Lung (tissue), 12 donors: Measurements from ENCODE around the gene MRPL52. TPM values are rescaled to one million over a fixed set of nuclear protein-coding genes. Genes with fewer than 3 reads are reported as not detected.
"Not testable (repeated sequence)": the region's sequence is repeated elsewhere in the genome, so short reads cannot be mapped to it uniquely, and the experiment has no call there.

Source experiments
- ATAC-seq: fragments of 200-7000 bp; cut with Tn5 transposase; one replicate; pipeline ENCODE4 v1.9.1; 2020; ENCODE audit warnings: moderate number of reproducible peaks; ENCODE audit not compliant: insufficient read depth, low FRiP score
- DNase-seq, 3 donors: peaks; one replicate each; pipeline ENCODE4 v3.0.0-alpha.2; 2013 to 2017
- H3K27ac ChIP-seq, 2 donors: one replicate each; pipeline ENCODE4 v1.5.1; 2013; ENCODE audit warnings: mild to moderate bottlenecking in 2 of 2, moderate library complexity in 2 of 2, control low read depth in 1 of 2, inconsistent platforms in 1 of 2, low read depth in 1 of 2, low read length in 1 of 2
- H3K27me3 ChIP-seq, 3 donors: one replicate each; pipeline ENCODE4 v1.5.1; 2013; ENCODE audit warnings: low read length in 2 of 3; ENCODE audit not compliant: control insufficient read depth in 3 of 3, insufficient read depth in 3 of 3
- H3K36me3 ChIP-seq, 4 donors: one replicate each; pipeline ENCODE4 v1.5.1; 2013; ENCODE audit warnings: low read length in 4 of 4, mild to moderate bottlenecking in 1 of 4, moderate library complexity in 1 of 4; ENCODE audit not compliant: control insufficient read depth in 4 of 4, insufficient read depth in 4 of 4
- H3K4me1 ChIP-seq, 5 donors: one replicate each; pipeline ENCODE4 v1.5.1; 2013; ENCODE audit warnings: low read length in 5 of 5, mild to moderate bottlenecking in 2 of 5, moderate library complexity in 1 of 5; ENCODE audit not compliant: control insufficient read depth in 5 of 5, insufficient read depth in 5 of 5
- H3K4me3 ChIP-seq: one replicate; pipeline ENCODE4 v1.5.1; 2013; ENCODE audit warnings: mild to moderate bottlenecking, control low read depth, moderate library complexity
- H3K9ac ChIP-seq, 2 donors: one replicate each; pipeline ENCODE4 v1.5.1; 2013; ENCODE audit warnings: low read length in 2 of 2, control low read depth in 1 of 2; ENCODE audit not compliant: insufficient read depth in 1 of 2
- H3K9me3 ChIP-seq, 4 donors: one replicate each; pipeline ENCODE4 v1.5.1; 2013; ENCODE audit warnings: low read length in 3 of 4, mild to moderate bottlenecking in 1 of 4, moderate library complexity in 1 of 4; ENCODE audit not compliant: control insufficient read depth in 4 of 4, insufficient read depth in 3 of 4
- CTCF ChIP-seq: IDR thresholded peaks from 2 replicates; pipeline ENCODE4 v1.5.1; 2012; ENCODE audit warnings: mild to moderate bottlenecking; ENCODE audit errors: control extremely low read depth, extremely low read depth
- WGBS, 2 donors: extraction: QIAGEN DNeasy Blood & Tissue Kit; methylation state at CpG; one replicate each; pipeline ENCODE4 v1.1.7; 2013; 5-methylcytosine and 5-hydroxymethylcytosine counted together
- polyA plus RNA-seq, 2 donors: library from polyadenylated mRNA; stranded (reverse); fragments of 200-250 nt; gene quantifications; one replicate each; pipeline ENCODE4 v1.2.1, GENCODE V29; 2013
- total RNA-seq, 2 donors: library from RNA; depleted of rRNA in 1 of 2; stranded (reverse); fragments of >200 nt in 1 of 2; gene quantifications; one replicate each; pipeline ENCODE4 v1.2.1, GENCODE V29; 2014 to 2021
- donor health status: control.
- donor health status: control.
- donor health status: Bipolar disorder and iron deficiency.
- donor health status: healthy.
- donor health status: DM: yes; HTN: yes; CAD: no.

MRPL52 gene
- total and polyA plus RNA-seq, 4 donors = 27.5 to 239 (median 103) TPM

DNA sequence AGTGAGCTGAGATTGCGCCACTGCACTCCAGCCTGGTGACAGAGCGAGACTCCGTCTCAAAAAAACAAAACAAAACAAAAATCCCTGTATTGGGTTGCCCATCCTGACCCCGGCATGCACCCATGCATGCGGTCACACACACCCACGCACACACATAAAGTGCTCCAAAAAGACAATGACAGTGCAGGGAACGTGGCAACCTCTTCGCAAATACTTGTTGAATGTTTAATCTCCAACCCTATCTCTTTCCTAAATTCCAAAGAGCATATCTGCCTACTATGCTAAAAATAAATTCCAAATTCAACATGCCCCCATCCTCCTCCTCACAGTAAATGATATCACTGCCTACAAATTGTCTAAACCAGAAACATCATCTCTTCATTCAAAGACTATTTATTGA lies 28.0 kb upstream of the MRPL52 start:
- no peak for TF ChIP-seq CTCF
- Histone ChIP-seq H3K36me3 (peaks cover 0 to 2% (median 0%) of the 10 kb centered on the region in 4 donors), H3K4me3 (no peak overlapping the region), H3K9ac (no peak overlapping the region), H3K9me3 (no peaks in the 10 kb centered on the region), H3K27ac (no peak overlapping the region), H3K4me1 (peaks cover 0 to 2% (median 0%) of the 10 kb centered on the region in 5 donors), H3K27me3 (no peaks in the 10 kb centered on the region)
- 73 to 78% methylated on average over 8 of the region's 8 CpGs for WGBS, 2 donors
- ATAC-seq (no peak), DNase-seq (no peak)

- no peak for DNase-seq
- 85 to 87% methylated on average over 12 of the region's 12 CpGs for WGBS, 2 donors
- Histone ChIP-seq H3K9ac (no peak overlapping the region), H3K4me1 (peaks cover 0 to 2% (median 0%) of the 10 kb centered on the region in 5 donors), H3K27me3 (no peaks in the 10 kb centered on the region), H3K4me3 (no peak overlapping the region), H3K36me3 (no peaks in the 10 kb centered on the region), H3K9me3 (no peaks in the 10 kb centered on the region), H3K27ac (no peak overlapping the region)
- no peak for TF ChIP-seq CTCF
- no peak for ATAC-seq
Measured at GRCh38 chr14:22802860-22803686, 26.6 kb upstream of the MRPL52 start.

DNA sequence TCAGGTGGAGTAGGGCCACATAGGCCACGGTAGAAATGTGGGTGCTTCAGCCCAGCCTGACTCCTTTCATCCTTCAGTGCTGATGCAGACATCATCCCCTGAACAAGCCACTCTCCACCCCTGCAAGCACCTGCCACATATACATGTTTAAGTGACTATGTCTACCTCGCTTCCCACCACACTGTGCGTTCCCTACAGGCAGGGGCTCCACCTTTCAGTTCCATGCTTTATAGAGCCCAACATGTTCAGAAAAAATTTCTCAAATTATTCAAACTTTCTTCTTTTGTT lies 26.1 kb upstream of the MRPL52 start:
- no peaks in the 10 kb centered on the region for H3K9me3 ChIP-seq
- no peaks in the 10 kb centered on the region for H3K27me3 ChIP-seq
- TF ChIP-seq CTCF = no peak
- no peak overlapping the region for H3K9ac ChIP-seq
- DNase-seq (no peak), ATAC-seq (no peak)
- no peaks in the 10 kb centered on the region for H3K36me3 ChIP-seq
- no peak overlapping the region for H3K4me3 ChIP-seq
- peaks cover 0 to 2% (median 0%) of the 10 kb centered on the region in 5 donors for H3K4me1 ChIP-seq
- H3K27ac ChIP-seq = peak overlapping the region in 1 of 2 donors; percentile 41
- 93 to 94% methylated on average over 3 of the region's 3 CpGs for WGBS, 2 donors

DNA sequence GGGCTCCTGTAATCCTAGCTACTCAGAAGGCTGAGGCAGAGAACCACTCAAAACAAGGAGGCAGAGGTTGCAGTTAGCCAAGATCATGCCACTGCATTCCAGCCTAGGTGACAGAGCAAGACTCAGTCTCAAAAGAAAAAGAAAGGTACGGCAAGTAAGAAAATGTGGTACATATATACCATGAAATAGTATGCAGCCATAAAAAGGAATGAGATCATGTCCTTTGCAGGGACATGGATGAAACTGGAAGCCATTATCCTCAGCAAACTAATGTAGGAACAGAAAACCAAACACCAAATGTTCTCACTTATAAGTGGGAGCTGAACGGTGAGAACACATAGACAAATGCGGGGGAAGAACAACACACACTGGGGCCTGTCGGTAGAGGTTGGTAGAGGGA lies 24.5 kb upstream of the MRPL52 start:
- H3K9me3 ChIP-seq, H3K9ac ChIP-seq, H3K27me3 ChIP-seq, H3K27ac ChIP-seq, ATAC-seq, H3K4me1 ChIP-seq, H3K36me3 ChIP-seq, DNase-seq, H3K4me3 ChIP-seq: not testable (repeated sequence)
- 89 to 95% methylated on average over 4 of the region's 4 CpGs for WGBS, 2 donors
